ENCODE data around the gene OR52B2.
"Not testable (repeated sequence)": the region's sequence is repeated elsewhere in the genome, so short reads cannot be mapped to it uniquely, and the experiment has no call there.

Gene OR52B2

DNA sequence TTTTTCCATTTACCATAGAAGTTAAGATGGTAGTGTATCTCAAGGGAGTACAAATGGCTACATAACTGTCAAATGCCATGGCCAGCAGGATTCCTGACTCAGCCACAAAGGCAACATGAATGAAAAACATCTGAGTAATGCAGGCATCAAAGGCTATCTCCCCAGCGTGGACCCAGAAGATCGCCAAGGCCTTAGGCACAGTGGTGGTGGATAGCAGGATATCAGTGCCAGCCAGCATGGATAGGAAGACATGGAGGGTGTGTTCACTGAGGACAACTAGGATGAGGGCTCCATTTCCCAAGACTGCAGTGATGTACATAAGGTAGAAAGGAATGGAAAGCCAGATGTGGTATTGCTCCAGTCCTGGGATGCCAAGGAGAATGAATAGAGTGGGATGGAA, 18.0 kb downstream of the OR52B2 start:
- DNase-seq (ENCODE audit: low read depth in 2 of 2), result no peak

DNA sequence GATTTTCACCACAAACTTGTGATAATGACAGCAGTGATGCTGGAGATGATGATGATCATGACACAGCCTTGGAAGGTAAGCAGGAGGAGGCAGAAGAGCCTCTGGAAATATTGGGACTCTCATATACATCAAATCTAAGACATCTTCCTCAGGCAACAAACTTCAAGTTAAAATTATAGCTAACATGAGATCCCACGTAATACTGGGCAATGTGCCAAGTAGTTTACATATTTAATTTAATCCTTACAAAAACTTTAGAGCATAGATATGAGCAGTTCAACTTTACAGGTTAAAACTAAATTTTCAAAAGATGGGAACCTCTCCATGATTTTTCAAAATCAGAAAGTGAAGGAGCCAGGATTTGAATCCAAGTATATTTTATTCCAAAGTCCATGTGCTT, 19.0 kb downstream of the OR52B2 start:
- no peak for DNase-seq (ENCODE audit: low read depth in 2 of 2)

DNA sequence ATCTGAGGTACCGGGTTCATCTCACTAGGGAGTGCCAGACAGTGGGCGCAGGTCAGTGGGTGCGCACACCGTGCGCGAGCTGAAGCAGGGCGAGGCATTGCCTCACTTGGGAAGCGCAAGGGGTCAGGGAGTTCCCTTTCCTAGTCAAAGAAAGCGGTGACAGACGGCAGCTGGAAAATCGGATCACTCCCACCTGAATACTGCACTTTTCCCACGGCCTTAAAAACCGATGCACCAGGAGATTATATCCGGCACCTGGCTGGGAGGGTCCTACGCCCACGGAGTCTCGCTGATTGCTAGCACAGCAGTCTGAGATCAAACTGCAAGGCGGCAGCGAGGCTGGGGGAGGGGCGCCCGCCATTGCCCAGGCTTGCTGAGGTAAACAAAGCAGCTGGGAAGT, 26.4 kb downstream of the OR52B2 start:
- DNase-seq (ENCODE audit: low read depth in 2 of 2), result not testable (repeated sequence)

DNA sequence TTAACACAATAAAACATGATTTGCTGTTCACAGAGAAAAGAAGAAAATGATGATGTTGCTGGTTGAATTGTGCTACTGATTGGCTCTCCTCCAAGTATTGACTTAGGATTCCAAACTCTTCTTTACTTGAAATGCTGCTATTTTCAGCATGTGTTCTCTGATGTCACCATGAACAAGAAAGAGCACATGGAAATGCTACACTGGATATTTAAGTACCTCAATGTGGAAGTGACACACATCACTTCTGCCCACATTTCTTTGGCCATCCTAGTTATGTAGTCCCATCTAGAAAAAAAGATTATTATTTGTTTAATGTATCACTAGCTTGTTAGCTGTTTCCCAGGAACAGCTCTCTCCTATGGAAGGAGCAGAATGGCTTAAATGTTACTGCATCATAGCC, 27.2 kb downstream of the OR52B2 start:
- no peak for DNase-seq (ENCODE audit: low read depth in 2 of 2)

DNA sequence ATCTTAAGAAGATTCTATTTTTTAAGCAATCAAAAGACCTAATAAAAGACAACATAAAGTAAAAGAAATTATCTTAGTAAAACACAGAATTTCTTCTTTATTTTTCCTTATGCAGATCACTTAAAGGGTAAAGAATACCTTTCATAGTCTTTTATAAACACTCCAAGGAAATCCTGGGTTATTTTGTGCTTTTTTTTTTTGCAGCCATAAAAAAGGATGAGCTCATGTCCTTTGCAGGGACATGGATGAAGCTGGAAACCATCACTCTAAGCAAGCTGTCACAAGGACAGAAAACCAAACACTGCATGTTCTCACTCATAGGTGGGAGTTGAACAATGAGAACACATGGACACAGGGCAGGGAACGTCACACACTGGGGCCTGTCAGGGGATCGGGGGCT, 34.2 kb downstream of the OR52B2 start:
- DNase-seq (ENCODE audit: low read depth in 2 of 2), result not testable (repeated sequence)

DNA sequence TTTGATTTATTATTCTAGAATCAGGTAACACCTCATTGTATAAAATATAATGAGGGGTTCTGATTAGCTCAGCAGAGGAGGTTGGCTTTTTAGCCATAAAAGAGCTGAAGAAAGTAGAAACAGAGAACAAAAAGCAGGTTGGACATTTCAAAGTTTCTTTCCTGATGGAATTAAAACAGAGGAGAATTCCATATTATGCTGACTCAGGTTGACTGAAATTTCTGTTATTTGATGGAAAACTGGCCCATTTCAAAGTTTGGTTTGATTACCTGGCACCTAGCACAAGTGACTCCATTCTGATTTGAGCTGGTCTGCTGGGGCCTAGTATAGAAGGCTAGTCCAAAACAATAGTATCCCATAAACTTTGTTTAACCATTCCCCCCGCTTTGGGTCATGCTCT, 37.7 kb downstream of the OR52B2 start:
- no peak for DNase-seq (ENCODE audit: low read depth in 2 of 2)

DNA sequence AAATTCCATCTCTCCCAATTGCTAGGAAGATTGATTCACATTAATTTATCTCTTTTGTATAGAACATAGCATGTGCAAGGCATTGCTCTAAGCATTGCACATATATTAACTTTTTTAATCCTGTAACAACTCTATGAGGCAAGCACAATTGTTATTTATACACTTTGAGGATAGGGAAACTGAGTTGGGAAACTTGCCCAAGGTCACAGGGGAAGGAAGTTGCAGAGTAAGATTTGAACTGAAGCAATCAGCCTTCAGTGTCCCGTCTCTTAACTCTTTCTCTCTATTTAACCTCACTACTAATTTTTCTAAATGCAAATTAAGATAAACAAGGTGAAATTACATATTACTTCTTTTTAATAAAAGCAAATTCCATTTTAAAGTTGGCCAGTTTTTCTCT, 40.5 kb downstream of the OR52B2 start:
- DNase-seq (ENCODE audit: low read depth in 2 of 2), result no peak

DNA sequence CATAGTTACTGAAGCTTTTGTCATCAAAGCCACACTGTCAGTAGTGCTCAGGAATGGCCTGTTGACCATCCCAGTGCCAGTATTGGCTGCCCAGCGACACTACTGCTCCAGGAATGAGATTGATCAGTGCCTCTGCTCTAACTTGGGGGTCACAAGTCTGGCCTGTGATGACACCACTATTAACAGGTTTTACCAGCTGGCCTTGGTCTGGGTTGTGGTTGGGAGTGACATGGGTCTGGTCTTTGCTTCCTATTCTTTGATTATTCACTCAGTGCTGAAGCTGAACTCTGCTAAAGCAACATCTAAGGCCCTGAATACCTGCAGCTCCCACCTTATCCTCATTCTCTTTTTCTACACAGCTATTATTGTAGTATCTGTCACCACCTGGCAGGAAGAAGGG, 41.1 kb downstream of the OR52B2 start:
- no peak for DNase-seq (ENCODE audit: low read depth in 2 of 2)

DNA sequence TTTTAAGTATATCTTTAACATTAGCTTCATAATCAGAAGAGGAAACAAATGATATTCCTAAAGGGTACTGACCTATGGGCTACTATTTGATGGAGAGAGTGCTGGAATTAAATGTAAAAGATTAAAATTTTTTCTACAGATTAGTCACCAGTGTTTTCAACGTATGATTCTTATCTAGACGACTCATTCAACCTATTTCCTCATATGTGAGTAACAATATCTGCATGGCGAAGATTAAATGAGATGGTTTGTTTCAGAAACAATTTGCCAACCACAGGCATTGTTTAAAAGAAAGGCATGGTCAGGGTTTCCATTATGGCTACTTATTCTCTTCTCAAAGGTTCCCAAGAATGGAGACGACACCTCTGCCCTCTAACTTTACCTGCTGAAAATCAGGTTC, 42.2 kb downstream of the OR52B2 start:
- DNase-seq (ENCODE audit: low read depth in 2 of 2), result no peak

DNA sequence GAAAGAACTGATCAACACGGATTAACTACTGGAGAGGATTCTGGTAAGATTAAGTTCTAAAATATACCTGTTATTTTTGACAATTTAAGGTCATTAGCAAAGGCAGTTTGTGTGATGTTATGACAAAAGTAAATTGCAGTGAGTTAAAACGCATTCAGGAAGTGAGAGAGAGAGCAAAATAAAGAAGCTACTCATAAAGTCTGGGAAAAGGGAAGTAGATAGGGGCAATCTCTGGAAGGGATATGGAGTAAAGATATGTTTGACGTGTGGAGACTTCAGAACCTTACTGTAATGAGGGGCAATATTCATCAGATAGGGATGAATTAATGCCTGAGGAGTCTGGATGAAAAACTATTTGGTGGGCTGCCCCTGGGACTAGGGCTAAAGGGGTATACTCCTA, 45.9 kb downstream of the OR52B2 start:
- DNase-seq (ENCODE audit: low read depth in 2 of 2), result no peak

All from stimulated activated CD8-positive, alpha-beta memory T cell treated with anti-CD3 and anti-CD28 coated beads, Interleukin-2, amount 100 ng/mL, for 1 hour (primary cell).